ENCODE data around the gene SLC25A24.
"Not testable (repeated sequence)": the region's sequence is repeated elsewhere in the genome, so short reads cannot be mapped to it uniquely, and the experiment has no call there.

The SLC25A24 gene

DNA sequence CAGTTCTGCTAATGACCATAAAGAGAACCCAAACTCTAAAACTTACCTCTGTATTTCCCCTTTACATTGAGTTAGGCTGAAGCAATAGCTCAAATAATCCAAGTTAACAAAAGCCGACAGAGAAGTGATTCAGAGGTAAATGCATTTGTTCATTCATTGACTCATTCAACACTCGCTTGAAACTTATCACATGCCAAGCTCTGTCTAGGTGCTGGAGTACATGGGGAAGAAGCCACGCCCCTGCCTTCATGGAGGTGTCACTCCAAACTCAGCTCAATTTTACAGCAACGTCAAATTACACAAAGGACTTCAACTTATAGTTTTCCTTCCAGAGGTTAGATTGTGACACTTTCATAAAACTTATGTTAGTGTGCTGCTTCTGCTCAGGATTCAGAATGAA lies 45.8 kb downstream of the SLC25A24 start:
- WGBS, result 70% methylated on average over 4 of the region's 4 CpGs

GRCh38 chr1:108152782-108153222 lies 47.3 kb downstream of the SLC25A24 start:
- WGBS, result 86% methylated on average over 1 of the region's 1 CpG
- H3K27ac ChIP-seq (ENCODE audit: low read depth, low read length), result no peak overlapping the region
- no peaks in the 10 kb centered on the region for H3K4me1 ChIP-seq (ENCODE audit: insufficient read depth, low read length)
- no peaks in the 10 kb centered on the region for H3K27me3 ChIP-seq (ENCODE audit: insufficient read depth, low read length)
- H3K9me3 ChIP-seq (ENCODE audit: insufficient read depth, low read depth, low read length), result no peaks in the 10 kb centered on the region
- H3K36me3 ChIP-seq (ENCODE audit: insufficient read depth, low read length), result peaks cover 76% of the 10 kb centered on the region
- H3K9ac ChIP-seq (ENCODE audit: low read depth, low read length), result no peak overlapping the region
- no peak overlapping the region for H3K4me3 ChIP-seq (ENCODE audit: low read length)

More for the DNA sequence above, 45.8 kb downstream of the SLC25A24 start:
- H3K27ac ChIP-seq (ENCODE audit: low read depth, low read length), result no peak overlapping the region
- peaks cover 68% of the 10 kb centered on the region for H3K36me3 ChIP-seq (ENCODE audit: insufficient read depth, low read length)
- H3K9me3 ChIP-seq (ENCODE audit: insufficient read depth, low read depth, low read length), result no peaks in the 10 kb centered on the region
- no peak overlapping the region for H3K4me3 ChIP-seq (ENCODE audit: low read length)
- no peak overlapping the region for H3K9ac ChIP-seq (ENCODE audit: low read depth, low read length)
- no peaks in the 10 kb centered on the region for H3K27me3 ChIP-seq (ENCODE audit: insufficient read depth, low read length)
- H3K4me1 ChIP-seq (ENCODE audit: insufficient read depth, low read length), result no peaks in the 10 kb centered on the region

GRCh38 chr1:108151548-108151947 lies 48.6 kb downstream of the SLC25A24 start:
- Histone ChIP-seq H3K4me3 (ENCODE audit: low read length) (no peak overlapping the region), H3K4me1 (ENCODE audit: insufficient read depth, low read length) (no peaks in the 10 kb centered on the region), H3K27me3 (ENCODE audit: insufficient read depth, low read length) (no peaks in the 10 kb centered on the region), H3K27ac (ENCODE audit: low read depth, low read length) (no peak overlapping the region), H3K36me3 (ENCODE audit: insufficient read depth, low read length) (peaks cover 74% of the 10 kb centered on the region), H3K9ac (ENCODE audit: low read depth, low read length) (no peak overlapping the region), H3K9me3 (ENCODE audit: insufficient read depth, low read depth, low read length) (no peaks in the 10 kb centered on the region)
- WGBS, result 88% methylated on average over 1 of the region's 1 CpG

- Histone ChIP-seq H3K27ac (ENCODE audit: low read depth, low read length) (no peak overlapping the region), H3K9ac (ENCODE audit: low read depth, low read length) (no peak overlapping the region)
These were observed 50.2 kb downstream of the SLC25A24 start for GRCh38 chr1:108149796-108150467.

DNA sequence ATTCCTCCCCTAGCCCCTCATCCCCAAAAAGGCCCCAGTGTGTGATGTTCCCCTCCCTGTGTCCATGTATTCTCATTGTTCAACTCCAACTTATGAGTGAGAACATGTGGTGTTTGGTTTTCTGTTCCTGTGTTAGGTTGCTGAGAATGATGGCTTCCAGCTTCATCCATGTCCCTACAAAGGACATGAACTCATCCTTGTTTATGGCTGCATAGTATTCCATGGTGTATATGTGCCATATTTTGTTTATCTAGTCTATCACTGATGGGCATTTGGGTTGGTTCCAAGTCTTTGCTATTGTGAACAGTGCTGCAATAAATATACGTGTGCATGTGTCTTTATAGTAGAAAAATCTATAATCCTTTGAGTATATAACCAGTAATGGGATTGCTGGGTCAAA lies 55.6 kb downstream of the SLC25A24 start:
- H3K9ac ChIP-seq (ENCODE audit: low read depth, low read length); H3K4me1 ChIP-seq (ENCODE audit: insufficient read depth, low read length); H3K27me3 ChIP-seq (ENCODE audit: insufficient read depth, low read length); H3K4me3 ChIP-seq (ENCODE audit: low read length); H3K9me3 ChIP-seq (ENCODE audit: insufficient read depth, low read depth, low read length); H3K27ac ChIP-seq (ENCODE audit: low read depth, low read length): not testable (repeated sequence)
- peaks cover 58% of the 10 kb centered on the region for H3K36me3 ChIP-seq (ENCODE audit: insufficient read depth, low read length)
- 100% methylated on average over 1 of the region's 1 CpG for WGBS

More at GRCh38 chr1:108149796-108150467, 50.2 kb downstream of the SLC25A24 start:
- WGBS, result 100% methylated on average over 1 of the region's 3 CpGs
- peaks cover 67% of the 10 kb centered on the region for H3K36me3 ChIP-seq (ENCODE audit: insufficient read depth, low read length)
- no peaks in the 10 kb centered on the region; the same call in 1 of the 2 replicates for H3K9me3 ChIP-seq (ENCODE audit: insufficient read depth, low read depth, low read length)
- H3K27me3 ChIP-seq (ENCODE audit: insufficient read depth, low read length), result no peaks in the 10 kb centered on the region
- no peaks in the 10 kb centered on the region for H3K4me1 ChIP-seq (ENCODE audit: insufficient read depth, low read length)
- no peak overlapping the region for H3K4me3 ChIP-seq (ENCODE audit: low read length)

DNA sequence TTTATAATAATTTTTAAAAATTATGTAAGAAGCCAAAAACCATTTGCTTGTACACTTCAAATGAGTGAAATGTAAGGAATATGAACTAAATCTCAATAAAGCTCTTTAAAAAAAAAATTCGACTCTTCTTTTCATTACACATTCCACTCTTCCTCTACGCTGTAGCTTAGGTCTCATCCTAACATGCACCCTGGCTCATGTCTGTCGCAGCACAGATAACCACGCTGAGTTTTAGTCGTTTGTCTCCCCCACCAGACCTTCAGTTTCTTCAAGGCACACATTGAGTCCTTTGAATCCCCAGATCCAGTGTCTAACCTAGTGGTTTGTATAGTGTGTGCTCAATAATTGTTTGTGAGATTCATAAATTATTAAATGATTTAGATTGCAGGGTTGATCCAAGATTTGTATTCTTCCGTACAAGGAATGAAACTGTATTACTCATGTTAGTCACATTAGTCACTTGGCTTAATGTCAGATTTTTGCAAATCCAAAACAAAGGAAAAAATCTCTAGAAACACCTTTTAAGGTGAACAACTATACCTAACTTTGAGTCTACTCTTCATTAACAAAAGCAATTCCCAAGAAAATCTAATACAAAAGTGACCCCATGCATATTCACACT lies 57.3 kb downstream of the SLC25A24 start:
- no peaks in the 10 kb centered on the region for H3K4me1 ChIP-seq (ENCODE audit: insufficient read depth, low read length)
- H3K9me3 ChIP-seq (ENCODE audit: insufficient read depth, low read depth, low read length), result no peaks in the 10 kb centered on the region; the same call in 1 of the 2 replicates
- no peak overlapping the region for H3K27ac ChIP-seq (ENCODE audit: low read depth, low read length)
- 95% methylated on average over 6 of the region's 6 CpGs for WGBS
- H3K9ac ChIP-seq (ENCODE audit: low read depth, low read length), result no peak overlapping the region
- H3K27me3 ChIP-seq (ENCODE audit: insufficient read depth, low read length), result no peaks in the 10 kb centered on the region
- H3K4me3 ChIP-seq (ENCODE audit: low read length), result no peak overlapping the region
- peaks cover 58% of the 10 kb centered on the region for H3K36me3 ChIP-seq (ENCODE audit: insufficient read depth, low read length)

DNA sequence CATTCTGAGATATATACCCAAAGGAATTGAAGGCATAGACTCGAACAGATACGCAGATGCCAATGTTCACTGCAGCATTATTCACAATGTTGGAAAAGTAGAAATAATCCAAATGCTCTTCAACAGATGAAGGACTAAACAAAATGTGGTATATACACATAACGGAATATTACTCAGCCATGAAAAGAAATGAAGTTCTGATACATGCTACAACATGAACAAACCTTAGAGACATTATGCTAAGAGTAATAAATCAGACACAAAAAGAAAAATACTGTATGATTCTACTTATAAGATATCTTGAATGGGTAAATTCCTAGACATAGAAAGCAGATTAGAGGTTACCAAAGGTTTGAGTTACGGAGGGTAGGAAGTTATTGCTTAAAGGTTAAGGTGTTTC lies 57.9 kb downstream of the SLC25A24 start:
- no peak overlapping the region for H3K27ac ChIP-seq (ENCODE audit: low read depth, low read length)
- 94% methylated on average over 4 of the region's 4 CpGs for WGBS
- no peaks in the 10 kb centered on the region for H3K27me3 ChIP-seq (ENCODE audit: insufficient read depth, low read length)
- H3K36me3 ChIP-seq (ENCODE audit: insufficient read depth, low read length), result peaks cover 55% of the 10 kb centered on the region
- H3K9ac ChIP-seq (ENCODE audit: low read depth, low read length), result no peak overlapping the region
- no peak overlapping the region for H3K4me3 ChIP-seq (ENCODE audit: low read length)
- no peaks in the 10 kb centered on the region; the same call in 1 of the 2 replicates for H3K9me3 ChIP-seq (ENCODE audit: insufficient read depth, low read depth, low read length)
- no peaks in the 10 kb centered on the region for H3K4me1 ChIP-seq (ENCODE audit: insufficient read depth, low read length)

DNA sequence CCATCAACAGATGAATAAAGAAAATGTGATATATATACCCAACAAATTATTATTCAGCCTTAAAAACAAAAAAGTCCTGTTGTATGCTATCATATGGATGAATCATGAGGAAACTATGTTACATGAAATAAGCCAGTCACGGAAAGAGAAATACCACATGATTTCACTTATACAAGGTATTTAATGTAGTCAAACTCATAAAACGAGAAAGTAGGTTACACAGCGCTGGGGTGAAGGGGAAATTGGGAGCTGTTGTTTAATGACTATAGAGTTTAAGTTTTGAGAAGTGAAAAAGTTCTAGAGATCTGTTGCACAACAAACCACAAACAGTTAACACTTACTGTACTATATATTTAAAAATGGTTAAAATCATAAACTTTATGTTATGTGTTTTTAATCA lies 58.5 kb downstream of the SLC25A24 start:
- no peak overlapping the region for H3K9ac ChIP-seq (ENCODE audit: low read depth, low read length)
- 100% methylated on average over 2 of the region's 3 CpGs for WGBS
- no peak overlapping the region for H3K4me3 ChIP-seq (ENCODE audit: low read length)
- H3K4me1 ChIP-seq (ENCODE audit: insufficient read depth, low read length), result no peaks in the 10 kb centered on the region
- no peaks in the 10 kb centered on the region; the same call in 1 of the 2 replicates for H3K9me3 ChIP-seq (ENCODE audit: insufficient read depth, low read depth, low read length)
- H3K36me3 ChIP-seq (ENCODE audit: insufficient read depth, low read length), result peaks cover 57% of the 10 kb centered on the region
- H3K27ac ChIP-seq (ENCODE audit: low read depth, low read length), result no peak overlapping the region
- H3K27me3 ChIP-seq (ENCODE audit: insufficient read depth, low read length), result no peaks in the 10 kb centered on the region

GRCh38 chr1:108140936-108141335 lies 59.2 kb downstream of the SLC25A24 start:
- Histone ChIP-seq H3K4me1 (ENCODE audit: insufficient read depth, low read length) (no peaks in the 10 kb centered on the region), H3K4me3 (ENCODE audit: low read length) (no peak overlapping the region), H3K9me3 (ENCODE audit: insufficient read depth, low read depth, low read length) (no peaks in the 10 kb centered on the region; the same call in 1 of the 2 replicates), H3K9ac (ENCODE audit: low read depth, low read length) (no peak overlapping the region), H3K27ac (ENCODE audit: low read depth, low read length) (no peak overlapping the region), H3K36me3 (ENCODE audit: insufficient read depth, low read length) (peaks cover 57% of the 10 kb centered on the region), H3K27me3 (ENCODE audit: insufficient read depth, low read length) (no peaks in the 10 kb centered on the region)
- no CpG with 5 or more reads among the region's 1 CpG for WGBS

DNA sequence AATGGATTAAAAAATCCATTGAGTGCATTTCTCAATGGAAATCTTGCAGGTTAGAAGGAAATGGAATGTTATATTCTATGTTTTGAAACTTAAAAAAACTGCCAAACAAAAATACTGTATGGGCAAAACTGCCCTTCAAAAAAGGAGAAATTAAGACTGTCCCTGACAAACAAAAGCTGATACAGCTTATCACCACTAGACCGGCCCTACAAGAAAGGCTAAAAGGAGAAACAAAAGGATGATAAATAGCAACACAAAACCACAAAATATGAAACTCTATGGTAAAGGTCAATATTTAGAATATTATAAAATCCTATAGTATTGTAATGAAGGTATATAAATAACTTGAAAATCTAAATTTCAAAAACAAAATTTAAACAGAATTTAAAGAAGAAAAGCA lies 60.0 kb downstream of the SLC25A24 start:
- Histone ChIP-seq H3K4me1 (ENCODE audit: insufficient read depth, low read length) (no peaks in the 10 kb centered on the region), H3K9ac (ENCODE audit: low read depth, low read length) (no peak overlapping the region), H3K9me3 (ENCODE audit: insufficient read depth, low read depth, low read length) (no peaks in the 10 kb centered on the region), H3K4me3 (ENCODE audit: low read length) (no peak overlapping the region), H3K36me3 (ENCODE audit: insufficient read depth, low read length) (peaks cover 63% of the 10 kb centered on the region), H3K27ac (ENCODE audit: low read depth, low read length) (no peak overlapping the region), H3K27me3 (ENCODE audit: insufficient read depth, low read length) (no peaks in the 10 kb centered on the region)
- WGBS, result no CpG with 5 or more reads among the region's 1 CpG

DNA sequence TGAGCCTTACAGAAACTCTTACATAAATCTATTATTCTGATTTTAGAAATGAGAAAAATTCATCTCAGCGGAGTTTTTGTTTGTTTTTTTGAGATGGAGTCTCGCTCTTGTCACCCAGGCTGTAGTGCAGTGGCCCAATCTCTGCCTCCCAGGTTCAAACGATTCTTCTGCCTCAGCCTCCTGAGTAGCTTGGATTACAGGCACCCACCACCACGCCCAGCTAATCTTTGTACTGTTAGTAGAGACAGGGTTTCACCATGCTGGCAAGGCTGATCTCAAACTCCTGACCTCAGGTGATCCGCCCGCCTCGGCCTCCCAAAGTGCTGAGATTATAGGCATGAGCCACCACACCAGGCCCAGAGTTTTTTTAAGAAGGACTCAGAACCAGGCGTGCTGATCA lies 60.6 kb downstream of the SLC25A24 start:
- not testable (repeated sequence) for H3K4me3 ChIP-seq (ENCODE audit: low read length); H3K9me3 ChIP-seq (ENCODE audit: insufficient read depth, low read depth, low read length); H3K27ac ChIP-seq (ENCODE audit: low read depth, low read length); H3K27me3 ChIP-seq (ENCODE audit: insufficient read depth, low read length); H3K4me1 ChIP-seq (ENCODE audit: insufficient read depth, low read length); H3K9ac ChIP-seq (ENCODE audit: low read depth, low read length)
- peaks cover 67% of the 10 kb centered on the region for H3K36me3 ChIP-seq (ENCODE audit: insufficient read depth, low read length)
- 96% methylated on average over 8 of the region's 8 CpGs for WGBS
